ENCODE results near the gene HAVCR2.

The HAVCR2 gene

GRCh38 chr5:157045601-157046000, 63.2 kb downstream of the HAVCR2 start:
- no peak for DNase-seq

GRCh38 chr5:157038568-157039187, 70.2 kb downstream of the HAVCR2 start:
- DNase-seq: no peak
